ENCODE results near the gene MST1.
A peak's percentile ranks its signal among the peaks of the same experiment; 100 is the strongest.

Gene MST1

GRCh38 chr3:49689046-49689907, at the start of gene MST1, which contains the start of gene RNF123:
MST1 (minus strand) TSS chr3:49689474; CDS start chr3:49688691, 783 bp downstream.
RNF123 (plus strand) TSS chr3:49689557; CDS start chr3:49691166, 1,609 bp downstream.
- in situ Hi-C loops (cut with MboI; ENCODE audit: low pct_unique_long_range_greater_than_20kb, low sequenced_read_pairs): no loop called here
- peak; percentile 92 for DNase-seq

GRCh38 chr3:49738067-49738713, 48.9 kb upstream of the MST1 start:
- in situ Hi-C loops (cut with MboI; ENCODE audit: low pct_unique_long_range_greater_than_20kb, low sequenced_read_pairs): no loop called here
- no peak for DNase-seq

GRCh38 chr3:49734752-49735151, 45.5 kb upstream of the MST1 start:
- no peak for DNase-seq
- in situ Hi-C loops (cut with MboI; ENCODE audit: low pct_unique_long_range_greater_than_20kb, low sequenced_read_pairs): no loop called here

- no peak for DNase-seq
- in situ Hi-C loops (cut with MboI; ENCODE audit: low pct_unique_long_range_greater_than_20kb, low sequenced_read_pairs): no loop called here
These were observed 44.3 kb upstream of the MST1 start for GRCh38 chr3:49733551-49733950.

- DNase-seq: no peak
- in situ Hi-C loops (cut with MboI; ENCODE audit: low pct_unique_long_range_greater_than_20kb, low sequenced_read_pairs): no loop called here
These were observed 43.3 kb upstream of the MST1 start for GRCh38 chr3:49732597-49732996.

GRCh38 chr3:49729966-49730609, 40.8 kb upstream of the MST1 start:
- no peak for DNase-seq
- in situ Hi-C loops (cut with MboI; ENCODE audit: low pct_unique_long_range_greater_than_20kb, low sequenced_read_pairs): no loop called here

- in situ Hi-C loops (cut with MboI; ENCODE audit: low pct_unique_long_range_greater_than_20kb, low sequenced_read_pairs): no loop called here
- no peak for DNase-seq
These were observed 38.7 kb upstream of the MST1 start for GRCh38 chr3:49727924-49728361.

GRCh38 chr3:49727154-49727923, 38.1 kb upstream of the MST1 start:
- in situ Hi-C loops (cut with MboI; ENCODE audit: low pct_unique_long_range_greater_than_20kb, low sequenced_read_pairs): no loop called here
- DNase-seq: no peak

GRCh38 chr3:49725906-49726681, 36.8 kb upstream of the MST1 start:
- in situ Hi-C loops (cut with MboI; ENCODE audit: low pct_unique_long_range_greater_than_20kb, low sequenced_read_pairs): no loop called here
- no peak for DNase-seq

- DNase-seq: no peak
- in situ Hi-C loops (cut with MboI; ENCODE audit: low pct_unique_long_range_greater_than_20kb, low sequenced_read_pairs): no loop called here
These were observed 35.3 kb upstream of the MST1 start for GRCh38 chr3:49724586-49724985.

GRCh38 chr3:49723628-49724551, 34.6 kb upstream of the MST1 start, which contains the start of gene GMPPB:
GMPPB (minus strand) TSS chr3:49723951; CDS start chr3:49723726, 225 bp downstream.
- peak; percentile 96 for DNase-seq
- in situ Hi-C loops (cut with MboI; ENCODE audit: low pct_unique_long_range_greater_than_20kb, low sequenced_read_pairs): no loop called here

- in situ Hi-C loops (cut with MboI; ENCODE audit: low pct_unique_long_range_greater_than_20kb, low sequenced_read_pairs): no loop called here
- peak; percentile 40 for DNase-seq
These were observed 34.0 kb upstream of the MST1 start for GRCh38 chr3:49723296-49723627.

GRCh38 chr3:49722896-49723295, 33.6 kb upstream of the MST1 start:
- no peak for DNase-seq
- in situ Hi-C loops (cut with MboI; ENCODE audit: low pct_unique_long_range_greater_than_20kb, low sequenced_read_pairs): no loop called here

- no peak for DNase-seq
- in situ Hi-C loops (cut with MboI; ENCODE audit: low pct_unique_long_range_greater_than_20kb, low sequenced_read_pairs): no loop called here
These were observed 32.9 kb upstream of the MST1 start for GRCh38 chr3:49721896-49722781.

GRCh38 chr3:49721596-49721895, 32.3 kb upstream of the MST1 start:
- no peak for DNase-seq
- in situ Hi-C loops (cut with MboI; ENCODE audit: low pct_unique_long_range_greater_than_20kb, low sequenced_read_pairs): no loop called here

GRCh38 chr3:49720855-49721595, 31.8 kb upstream of the MST1 start:
- in situ Hi-C loops (cut with MboI; ENCODE audit: low pct_unique_long_range_greater_than_20kb, low sequenced_read_pairs): no loop called here
- no peak for DNase-seq

Measured in KBM-7 (cell line).